HG02588 (cell line): ENCODE data around the gene MBL2.

Source experiments
- ATAC-seq: cut with Tn5 transposase; IDR thresholded peaks from one replicate; pipeline ENCODE4 v1.9.1; 2021; ENCODE audit warnings: mild to moderate bottlenecking, moderate library complexity; ENCODE audit not compliant: unreplicated experiment

MBL2 gene

DNA sequence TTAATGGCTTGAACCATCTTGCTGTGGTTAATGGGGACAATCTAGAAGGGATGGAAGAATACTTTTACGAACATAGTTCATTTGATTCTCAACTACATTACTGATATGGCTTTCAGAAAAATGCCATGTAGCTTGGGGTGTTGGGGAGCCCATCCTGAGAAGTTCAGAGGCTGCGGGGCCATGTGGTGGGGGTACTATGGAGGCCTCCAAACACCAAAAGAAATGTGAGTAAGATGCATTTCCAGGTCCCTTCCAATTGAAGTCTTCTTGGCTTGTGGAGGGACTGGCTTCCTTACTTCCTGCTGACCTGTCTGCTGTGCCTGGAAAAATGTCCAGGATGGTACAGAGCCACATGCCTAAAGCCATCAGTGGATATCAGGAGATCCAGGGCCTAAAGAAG lies 1.6 kb upstream of the MBL2 start:
- no peak for ATAC-seq

DNA sequence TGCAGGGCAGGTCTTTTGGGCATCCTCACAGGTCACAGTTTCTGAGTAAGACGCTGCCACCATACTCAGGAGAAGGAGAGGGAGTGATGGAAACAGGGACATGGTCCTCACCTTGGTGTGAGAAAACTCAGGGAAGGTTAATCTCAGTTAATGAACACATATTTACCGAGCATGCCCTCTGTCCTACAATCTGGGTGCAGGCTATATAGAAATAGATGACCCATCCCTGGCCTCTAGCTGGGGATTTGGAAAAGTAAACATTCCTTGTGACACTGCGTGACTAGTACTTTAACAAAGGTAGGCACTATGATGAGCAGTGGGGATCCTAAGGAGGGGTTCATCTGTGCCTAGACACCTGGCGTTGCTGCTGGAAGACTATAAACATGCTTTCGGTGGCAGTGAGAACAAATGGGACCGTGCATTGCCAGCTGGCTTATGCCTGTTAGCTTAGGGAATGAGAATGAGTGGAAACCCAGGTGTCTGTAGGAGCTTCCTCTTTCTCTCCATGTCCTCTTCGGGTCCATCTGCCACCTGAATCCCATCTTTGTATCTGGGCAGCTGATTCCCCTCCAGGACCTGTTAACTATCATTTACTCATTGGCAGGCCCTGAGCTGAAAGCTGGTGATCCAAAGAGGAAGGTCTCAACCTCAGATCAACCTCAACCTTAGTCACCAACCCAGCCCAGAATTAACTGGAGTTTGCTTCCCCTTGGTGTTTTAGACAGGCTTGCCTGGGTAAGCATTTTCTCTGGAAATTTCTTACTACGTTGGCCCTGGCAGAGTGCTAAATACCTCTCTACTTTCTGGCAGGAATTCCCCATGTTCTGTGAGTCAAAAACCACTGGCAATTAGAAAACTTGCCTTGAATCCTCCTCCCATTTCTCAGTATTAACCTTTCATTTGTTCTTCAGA lies 794 bp downstream of the MBL2 start:
- ATAC-seq, result no peak

DNA sequence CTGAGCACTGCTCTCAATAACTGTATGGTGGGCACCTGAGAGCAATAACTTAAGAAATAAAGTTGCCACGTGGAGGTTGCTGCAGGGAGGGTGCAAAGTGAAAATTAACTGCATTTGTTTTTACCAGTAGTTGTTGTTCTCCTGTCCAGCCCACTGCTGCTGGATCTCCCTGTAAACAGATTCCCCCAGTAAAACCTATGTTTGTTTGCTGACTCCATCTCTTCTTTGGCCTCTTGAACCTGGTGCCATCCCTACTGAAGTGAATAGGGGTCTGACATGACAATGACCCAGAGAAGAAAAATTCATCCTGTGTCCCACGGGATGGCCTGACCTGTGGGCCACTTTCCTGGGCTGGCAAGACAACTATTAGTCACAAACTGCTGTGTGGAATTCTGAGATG lies 1.7 kb downstream of the MBL2 start:
- no peak for ATAC-seq

DNA sequence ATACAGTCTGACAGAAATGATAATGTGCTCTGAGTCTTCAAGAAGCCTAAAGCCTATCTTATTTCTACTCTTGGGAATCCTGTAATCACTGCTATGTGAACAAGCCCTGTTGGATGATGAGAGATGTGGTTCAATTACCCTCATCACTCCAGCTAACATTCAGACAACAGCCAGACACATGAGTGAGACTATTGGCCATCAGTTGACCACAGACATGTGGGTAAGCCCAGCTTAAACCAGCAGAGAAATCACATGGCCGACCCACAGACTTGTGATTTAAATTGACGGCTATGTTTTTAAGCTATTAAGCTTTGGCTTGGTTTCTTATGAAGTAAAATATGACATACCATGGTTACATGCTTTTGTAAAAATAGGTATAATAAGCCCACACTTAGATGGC lies 2.6 kb downstream of the MBL2 start:
- no peak for ATAC-seq

DNA sequence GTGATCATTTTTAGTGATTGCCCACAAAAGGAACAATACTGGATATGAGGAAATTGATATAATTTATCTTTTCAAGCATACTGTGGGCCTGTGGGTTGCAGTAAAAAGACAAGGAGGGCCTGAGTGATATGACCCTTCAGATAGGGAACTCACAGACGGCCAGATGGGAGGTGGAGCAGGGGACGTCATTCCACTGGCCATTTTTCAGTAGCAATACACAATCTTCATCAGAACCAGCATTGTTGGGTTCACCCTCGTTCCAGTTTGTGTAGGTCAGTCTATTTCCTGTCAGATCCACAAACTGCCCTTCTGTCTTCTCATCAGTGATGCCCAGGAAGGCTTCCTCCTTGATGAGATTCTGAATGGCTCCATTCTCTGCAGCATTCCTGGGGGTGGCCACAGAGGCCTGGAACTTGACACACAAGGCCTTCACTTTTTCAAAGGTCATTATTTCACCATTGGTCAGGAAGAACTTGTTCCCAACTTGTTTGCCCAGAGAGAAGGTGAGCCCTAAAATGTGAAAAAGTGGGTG lies 4.5 kb downstream of the MBL2 start:
- no peak for ATAC-seq

DNA sequence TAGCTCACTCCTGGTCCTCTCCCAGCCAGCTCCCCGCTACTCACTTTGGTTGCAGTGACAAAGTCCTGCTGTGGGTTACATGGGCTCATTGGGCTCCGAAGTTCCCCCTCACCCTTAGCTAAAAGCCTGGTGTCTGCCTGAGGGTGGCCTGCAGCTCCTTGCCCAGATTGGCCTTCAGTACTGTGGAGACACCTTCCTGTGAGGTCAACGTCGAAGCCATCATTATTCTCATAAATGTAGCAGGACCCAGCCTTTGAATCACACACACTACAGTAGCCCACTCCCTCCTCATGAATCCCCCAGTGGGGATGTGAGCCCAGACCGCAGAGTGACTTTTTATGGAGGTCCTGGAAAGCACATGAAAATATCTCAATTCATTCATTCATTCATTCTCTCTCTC lies 10.5 kb downstream of the MBL2 start:
- no peak for ATAC-seq

DNA sequence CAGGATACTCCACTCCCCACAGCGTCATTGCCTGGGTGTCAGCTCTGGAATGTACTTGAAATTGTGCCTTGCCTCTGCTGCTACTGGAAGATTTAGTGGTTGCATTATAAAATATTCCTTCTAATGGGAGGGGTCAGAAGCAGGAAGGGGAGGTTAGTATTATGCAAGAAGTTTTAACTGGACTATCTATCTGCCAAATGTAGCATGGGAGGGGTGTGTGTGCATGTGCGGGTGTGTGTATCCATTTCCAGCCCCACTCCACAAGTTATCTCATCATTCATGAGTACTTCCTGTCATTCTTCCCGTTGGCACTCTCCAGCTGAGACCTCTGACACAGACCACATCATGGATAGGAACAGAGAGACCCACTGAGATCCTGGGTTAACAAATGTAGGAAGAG lies 13.4 kb downstream of the MBL2 start:
- no peak for ATAC-seq

DNA sequence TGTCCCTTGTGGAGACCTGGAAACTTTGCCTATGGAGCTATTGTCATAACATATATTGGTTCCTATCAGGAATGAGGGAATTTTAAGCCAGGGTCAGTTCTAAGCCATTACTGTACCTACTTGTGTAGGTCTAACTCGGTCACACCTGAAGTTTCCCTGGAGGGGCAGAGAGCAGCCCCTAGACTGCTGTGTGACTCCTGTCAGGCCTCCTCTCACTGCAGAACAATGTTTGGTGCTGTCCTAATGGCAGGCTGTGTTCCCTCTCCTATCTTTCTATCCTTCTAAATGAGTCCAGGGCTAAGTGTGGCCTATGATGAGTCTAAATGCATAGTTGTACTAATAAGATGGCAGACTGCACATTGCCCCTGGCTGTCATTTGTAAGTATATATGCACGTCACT lies 14.2 kb downstream of the MBL2 start:
- ATAC-seq, result no peak

DNA sequence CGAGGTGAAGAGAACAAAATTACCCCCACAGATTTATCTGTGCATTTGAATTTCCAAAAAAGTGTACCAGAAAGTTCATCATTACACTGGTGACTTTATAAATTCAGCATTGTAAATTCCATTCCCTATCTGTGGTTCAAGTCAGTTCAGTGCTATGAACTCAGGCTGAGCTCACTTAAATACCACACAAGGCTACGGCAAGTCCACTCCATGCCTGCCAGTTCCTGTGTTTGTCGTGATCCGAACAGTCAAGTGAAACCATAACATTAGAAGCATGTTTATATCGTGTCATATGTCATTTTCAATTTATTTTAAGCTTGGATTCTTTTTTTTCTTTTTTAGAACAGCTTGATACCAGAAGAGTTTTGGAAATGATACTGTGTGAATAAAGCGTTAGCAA lies 14.8 kb downstream of the MBL2 start:
- ATAC-seq, result no peak

DNA sequence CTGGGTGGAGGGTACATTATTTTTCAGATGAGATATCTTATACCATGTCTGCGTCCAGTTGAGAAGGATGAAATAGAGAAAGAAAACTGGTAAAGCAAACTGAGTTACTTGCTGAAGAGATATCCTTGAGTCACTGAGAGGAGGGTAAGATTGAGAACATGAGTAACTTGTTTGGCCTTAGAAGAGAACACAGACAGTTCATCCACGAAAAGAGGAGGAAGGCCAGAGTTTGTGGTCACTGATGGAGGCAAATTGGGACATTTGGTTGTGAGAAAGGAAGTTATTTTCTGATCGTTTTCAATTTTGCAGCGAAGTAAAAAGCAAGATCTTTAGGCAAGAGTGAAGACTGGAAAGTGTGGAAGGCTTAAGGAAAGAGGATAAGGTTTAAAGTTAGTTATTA lies 15.6 kb downstream of the MBL2 start:
- ATAC-seq, result no peak

DNA sequence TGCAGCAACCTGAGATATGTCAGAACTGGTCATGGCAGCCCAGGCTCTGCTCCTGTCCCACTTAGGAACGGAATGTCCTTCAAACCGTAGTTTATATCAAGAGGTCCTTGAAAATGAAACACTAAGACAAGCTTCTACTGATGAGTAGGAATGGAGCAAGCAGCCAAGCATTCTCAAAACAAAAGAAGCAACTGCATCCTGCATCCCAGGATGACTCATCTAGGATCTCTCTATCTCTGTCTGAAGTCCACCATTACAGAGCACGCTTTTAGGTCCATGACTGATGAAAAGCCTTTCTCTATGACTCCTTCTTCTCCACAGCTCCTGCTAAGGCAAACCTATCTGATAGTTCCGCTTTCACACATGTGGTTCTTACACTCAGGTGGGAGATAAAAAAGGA lies 16.3 kb downstream of the MBL2 start:
- no peak for ATAC-seq

DNA sequence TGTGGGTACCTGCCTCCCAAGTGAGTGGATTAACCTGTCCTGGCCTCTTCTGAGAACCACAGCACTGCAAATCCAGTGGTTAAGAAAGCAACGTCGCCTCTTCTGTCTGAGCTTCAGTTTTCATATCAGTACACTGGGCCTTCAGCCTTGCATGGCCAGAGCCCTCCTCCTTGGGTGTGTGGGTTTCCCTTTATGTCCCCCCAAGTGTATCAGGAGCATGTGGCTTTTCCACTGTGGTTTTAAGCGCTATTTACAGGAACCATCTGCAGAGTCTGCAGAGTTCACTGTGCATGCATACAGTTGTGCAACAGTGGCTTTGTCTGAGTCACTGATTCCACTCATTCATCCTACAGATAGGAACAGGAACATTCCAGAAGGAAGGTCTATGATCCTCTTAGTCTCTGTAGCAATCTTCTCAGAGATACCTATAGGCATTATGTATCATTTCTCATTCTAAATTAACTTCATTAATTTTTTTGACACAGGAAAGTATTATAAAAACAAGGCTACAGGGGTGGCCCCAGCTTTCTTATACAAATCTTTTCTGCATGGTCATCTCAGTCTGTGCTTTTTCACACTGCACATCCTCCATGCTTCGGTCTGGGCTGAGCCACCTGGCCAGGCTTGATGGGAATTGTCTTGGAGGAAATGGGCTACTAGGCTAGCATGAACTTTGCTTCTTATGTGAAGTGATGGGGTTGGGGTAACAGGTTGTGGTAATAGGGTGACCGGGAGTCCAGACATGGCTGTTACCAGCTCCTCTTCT lies 17.1 kb downstream of the MBL2 start:
- ATAC-seq, result no peak

DNA sequence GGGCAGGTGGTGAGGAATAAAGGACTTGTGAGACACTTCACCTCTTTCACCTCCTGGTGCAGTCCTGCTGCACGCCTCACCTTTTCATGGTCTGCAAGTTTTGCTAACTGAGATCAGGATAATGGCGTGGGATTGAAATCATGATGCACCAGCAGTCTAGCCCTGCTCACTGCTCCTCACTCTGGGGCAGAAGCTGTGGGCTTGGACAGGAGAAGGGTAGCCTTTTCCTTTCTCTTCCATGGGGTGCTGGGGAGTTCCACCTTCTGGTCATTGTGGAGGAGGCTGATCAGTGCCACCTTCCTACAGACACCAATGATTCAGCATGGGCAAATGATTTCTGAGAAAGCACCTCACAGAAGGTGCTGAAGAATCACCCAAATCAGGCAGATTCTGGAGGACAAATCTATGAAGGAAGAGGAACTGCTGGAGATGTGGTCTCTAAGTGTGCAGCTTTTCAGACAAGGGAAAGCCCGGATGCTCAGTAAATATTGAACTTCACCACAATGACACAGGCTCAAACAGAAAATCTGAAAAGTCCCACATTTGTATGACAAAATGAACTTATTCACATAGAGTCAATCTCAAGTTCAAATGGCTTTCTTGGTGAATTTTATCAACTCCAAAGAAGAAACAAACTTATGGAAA lies 19.7 kb downstream of the MBL2 start:
- ATAC-seq, result no peak

DNA sequence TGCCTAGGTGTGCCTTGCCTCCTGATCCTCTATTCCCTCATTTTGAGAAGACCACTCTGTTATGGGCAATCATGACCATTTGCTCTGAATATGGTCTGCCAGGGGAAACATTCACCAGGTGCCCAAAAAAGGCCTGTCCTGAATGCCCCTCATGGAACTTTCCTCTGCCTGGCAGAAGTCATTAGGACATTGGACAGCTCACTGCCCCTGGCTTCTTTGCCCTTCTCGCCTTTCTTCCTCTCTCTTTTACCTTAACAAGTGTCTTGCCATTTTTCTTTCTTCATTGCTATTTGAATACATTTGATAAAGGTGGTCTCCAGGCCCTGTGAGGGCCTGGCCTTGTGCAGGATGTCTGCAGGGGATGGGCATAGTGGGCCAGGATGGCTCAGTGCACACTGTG lies 20.3 kb downstream of the MBL2 start:
- no peak for ATAC-seq

DNA sequence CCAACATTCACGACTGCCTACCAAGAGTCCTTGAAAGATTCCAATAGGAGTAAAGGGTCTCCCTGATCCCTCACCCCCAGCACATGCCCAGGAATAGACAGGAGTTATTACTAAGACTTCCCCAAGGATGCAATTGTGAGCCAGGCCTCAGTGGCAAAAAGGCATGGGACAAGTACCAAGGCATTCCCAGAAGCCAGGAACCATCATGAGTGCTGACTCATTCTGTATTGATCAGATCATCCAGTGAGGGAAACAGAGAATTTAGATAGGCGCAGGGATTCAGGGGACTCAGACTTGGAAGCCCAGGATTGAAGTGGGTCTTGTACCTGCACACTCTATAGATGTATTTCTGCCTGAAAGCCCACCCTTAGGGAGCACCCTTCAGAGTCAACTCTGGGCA lies 21.2 kb downstream of the MBL2 start:
- ATAC-seq, result no peak

DNA sequence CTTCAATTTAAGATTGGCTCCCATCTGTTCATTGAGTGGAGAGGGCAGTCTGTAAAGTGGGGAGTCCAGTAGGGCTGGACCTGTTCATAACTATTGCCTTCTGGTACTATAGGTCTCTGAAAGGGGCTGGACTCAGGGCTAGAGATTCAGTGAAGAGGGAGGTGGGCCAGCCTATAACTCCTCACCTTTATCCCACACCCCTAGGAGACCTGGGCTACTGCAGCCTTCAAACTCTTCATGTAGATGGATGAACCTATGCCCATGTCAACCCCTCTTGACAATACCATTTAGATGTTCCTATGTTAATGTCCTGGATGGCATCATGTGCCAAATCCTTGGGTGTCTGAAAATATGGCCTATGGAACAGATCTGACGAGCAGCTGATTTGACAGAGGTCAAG lies 22.0 kb downstream of the MBL2 start:
- ATAC-seq, result no peak

DNA sequence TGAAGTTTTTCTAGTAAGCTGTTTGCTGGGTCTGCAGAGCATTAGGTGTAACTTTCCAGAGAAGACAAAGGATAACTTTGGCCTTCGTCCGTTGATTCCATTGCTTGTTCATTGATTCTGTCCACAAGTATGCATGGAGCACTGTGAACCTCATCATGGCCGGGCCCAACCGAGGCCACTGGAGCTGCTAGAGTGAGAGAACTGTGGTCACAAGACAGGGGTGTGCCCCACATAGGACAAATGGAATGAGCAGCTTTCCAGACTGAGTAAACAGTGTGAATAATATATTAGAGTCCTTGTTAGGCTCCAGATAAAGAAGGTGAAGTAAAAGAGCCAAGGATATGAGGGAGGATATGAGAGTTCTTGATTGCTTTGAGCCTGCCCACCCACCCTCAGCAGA lies 24.9 kb downstream of the MBL2 start:
- no peak for ATAC-seq

DNA sequence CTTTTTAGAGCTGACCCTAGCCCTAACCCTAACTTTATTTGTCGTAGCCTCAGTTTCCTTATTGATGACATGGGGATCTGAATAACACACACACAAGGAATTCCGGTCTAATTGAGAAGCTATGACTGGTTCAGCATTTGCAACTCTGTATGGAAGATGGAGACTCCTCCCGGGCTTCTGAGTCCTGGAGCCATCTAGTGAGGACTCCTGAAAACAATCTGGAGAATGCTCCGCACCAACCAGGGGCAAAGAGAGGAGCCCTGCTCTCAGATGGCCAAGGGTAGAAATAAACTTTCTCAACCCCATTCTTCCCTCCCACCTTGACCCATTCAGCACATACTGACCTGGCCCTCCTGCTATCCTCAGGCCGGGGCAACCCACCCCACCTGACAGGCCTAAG lies 26.4 kb downstream of the MBL2 start:
- no peak for ATAC-seq

DNA sequence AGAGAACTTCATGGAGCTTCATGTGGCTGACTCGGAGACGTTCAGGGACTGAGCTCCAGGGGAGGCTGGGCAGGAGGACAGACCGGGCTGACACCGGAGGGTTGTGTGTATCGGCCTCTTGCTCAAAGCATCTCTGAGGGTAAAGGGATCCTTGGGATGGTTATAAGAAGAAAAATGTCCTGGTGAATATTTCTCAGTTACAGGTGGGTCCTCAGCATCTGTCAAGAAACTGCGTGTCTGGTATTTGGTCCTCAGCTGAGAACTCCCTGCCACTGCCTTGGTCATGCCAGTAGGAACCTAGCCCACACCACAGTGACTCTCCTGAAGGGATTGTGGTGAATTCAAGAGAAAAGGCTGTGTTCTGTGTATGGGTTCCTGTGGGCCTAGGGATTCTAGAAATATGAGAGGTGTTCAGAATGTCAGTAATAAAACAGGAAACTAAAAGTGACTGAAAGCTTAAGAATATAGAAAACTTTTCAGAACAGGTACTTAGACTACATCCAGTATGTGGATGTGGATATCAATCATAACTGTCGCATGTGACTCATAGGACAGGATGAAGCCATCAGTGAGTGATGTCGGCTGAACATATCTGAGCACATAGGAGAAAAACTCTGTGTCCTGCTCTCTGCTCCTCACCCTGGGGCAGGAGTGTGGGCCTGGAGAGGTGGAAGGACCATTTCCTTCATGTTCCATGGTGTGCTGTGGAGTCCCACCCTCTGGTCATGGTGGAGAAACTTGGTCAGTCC lies 28.4 kb downstream of the MBL2 start:
- ATAC-seq, result no peak

DNA sequence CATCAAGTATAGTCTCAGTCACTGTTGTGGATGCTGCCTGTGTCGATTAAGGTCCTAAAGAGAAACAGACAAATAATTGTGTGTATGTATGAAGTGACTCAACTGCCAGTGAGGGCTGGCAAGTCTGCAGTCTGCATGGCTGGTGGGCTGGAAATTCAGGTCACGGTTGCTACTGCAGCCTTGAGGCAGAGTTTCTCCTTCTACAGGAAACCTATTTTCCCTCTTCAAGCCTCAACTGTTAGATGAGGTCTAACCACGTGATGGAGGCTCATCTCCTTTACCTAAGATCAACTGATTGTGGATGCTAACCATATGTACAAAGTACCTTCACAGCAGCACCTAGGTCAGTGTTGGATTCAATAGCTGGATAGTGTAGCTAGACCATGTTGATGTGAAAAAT lies 29.9 kb downstream of the MBL2 start:
- no peak for ATAC-seq

DNA sequence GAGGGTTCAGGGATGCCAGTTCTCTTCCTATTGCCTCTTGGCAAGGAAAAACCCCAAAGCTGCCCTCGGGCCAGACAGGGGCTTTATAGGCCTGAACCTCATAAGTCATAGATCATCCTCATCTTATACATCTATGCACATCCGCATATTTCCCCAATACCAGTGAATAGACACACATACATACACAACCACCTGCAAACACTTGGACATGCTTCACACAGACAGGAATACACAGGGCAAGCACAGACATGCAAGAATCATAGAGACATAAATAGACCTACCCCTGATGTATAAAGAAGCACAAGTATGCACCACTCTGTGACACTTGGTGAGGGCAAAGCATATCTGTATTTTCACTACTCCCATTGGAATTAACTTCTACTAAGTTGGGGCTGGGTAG lies 30.7 kb downstream of the MBL2 start:
- ATAC-seq, result no peak
